ENCODE data around the gene TLK1. TPM values are rescaled to one million over a fixed set of nuclear protein-coding genes. Genes with fewer than 3 reads are reported as not detected.

Gene TLK1
- polyA plus RNA-seq, 1 donor from 2014 or later: 33.1 TPM

DNA sequence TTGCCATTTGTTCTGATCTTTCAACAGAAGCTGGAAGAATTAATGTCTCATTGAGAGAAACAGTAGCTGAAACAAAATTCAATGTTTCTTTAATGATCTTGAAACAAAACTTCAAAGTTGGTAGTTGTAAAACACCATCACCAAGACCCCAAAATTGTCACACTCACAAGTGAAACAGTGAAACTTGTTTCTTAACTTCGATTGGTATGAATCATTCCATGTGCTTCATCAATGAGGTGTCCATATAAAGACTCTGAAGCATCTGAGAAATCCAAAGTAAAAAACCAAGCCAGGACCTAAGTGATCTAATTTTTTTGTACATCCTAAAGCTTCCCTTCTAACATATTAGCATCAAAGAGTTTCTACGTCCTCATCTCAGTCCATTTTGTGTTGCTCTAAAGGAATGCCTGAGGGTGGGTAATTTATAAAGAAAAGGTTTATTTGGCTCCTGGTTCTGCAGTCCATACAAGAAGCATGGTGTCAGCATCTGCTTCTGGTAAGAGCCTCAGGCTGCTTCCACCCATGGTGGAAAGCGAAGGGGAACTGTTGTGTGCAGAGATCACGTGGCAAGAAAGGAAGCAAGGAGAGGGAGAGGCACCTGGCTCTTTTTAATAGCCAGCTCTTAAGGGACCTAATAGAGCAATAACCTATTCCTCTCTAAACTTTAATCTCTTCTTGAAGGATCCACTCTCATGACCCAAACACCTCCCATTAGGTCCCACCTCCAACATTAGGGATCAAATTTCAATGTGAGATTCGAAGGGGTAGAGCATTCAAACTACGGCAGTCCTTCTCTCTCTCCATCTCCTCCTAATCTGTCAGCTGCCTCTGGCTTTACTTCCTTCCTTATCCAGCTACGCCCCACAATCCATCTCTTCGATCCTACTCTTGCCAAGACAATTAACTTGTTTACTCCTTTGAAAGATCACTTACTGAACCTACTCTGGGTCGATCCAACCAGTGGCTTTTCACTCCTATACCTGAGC, 20.7 kb upstream of the TLK1 start:
- Histone ChIP-seq H4K20me1 (ENCODE audit: insufficient read depth) (no peaks in the 10 kb centered on the region), H3K9ac (ENCODE audit: low read length) (no peak overlapping the region), H3K9me2 (ENCODE audit: insufficient read depth, low read length) (no peaks in the 10 kb centered on the region), H3K79me2 (replicated peaks; ENCODE audit: insufficient read depth, low read length) (no peaks in the 10 kb centered on the region), H3K4me2 (ENCODE audit: low read length) (no peak overlapping the region), H2AFZ (ENCODE audit: low read depth, low read length) (no peak overlapping the region), H3K27me3 (ENCODE audit: insufficient read depth, low read depth, low read length) (no peaks in the 10 kb centered on the region), H3K36me3 (ENCODE audit: insufficient read depth, low read length) (no peaks in the 10 kb centered on the region), H3F3A (ENCODE audit: insufficient read depth, low read length, poor library complexity, severe bottlenecking) (no peaks in the 10 kb centered on the region), H3K27ac (ENCODE audit: low read length) (no peak overlapping the region), H3K4me3 (ENCODE audit: low read length) (no peak overlapping the region), H3K9me3 (ENCODE audit: low read length) (no peaks in the 10 kb centered on the region)
- TF ChIP-seq EZH2 (IDR thresholded peaks at IDR 0.05; ENCODE audit: borderline replicate concordance, insufficient read depth, low read length, poor library complexity, severe bottlenecking): no peak
- TF ChIP-seq POLR2AphosphoS5 (IDR thresholded peaks at IDR 0.05): no peak
- TF ChIP-seq EP300 (conservative IDR thresholded peaks at IDR 0.05; ENCODE audit: poor library complexity, severe bottlenecking): no peak

DNA sequence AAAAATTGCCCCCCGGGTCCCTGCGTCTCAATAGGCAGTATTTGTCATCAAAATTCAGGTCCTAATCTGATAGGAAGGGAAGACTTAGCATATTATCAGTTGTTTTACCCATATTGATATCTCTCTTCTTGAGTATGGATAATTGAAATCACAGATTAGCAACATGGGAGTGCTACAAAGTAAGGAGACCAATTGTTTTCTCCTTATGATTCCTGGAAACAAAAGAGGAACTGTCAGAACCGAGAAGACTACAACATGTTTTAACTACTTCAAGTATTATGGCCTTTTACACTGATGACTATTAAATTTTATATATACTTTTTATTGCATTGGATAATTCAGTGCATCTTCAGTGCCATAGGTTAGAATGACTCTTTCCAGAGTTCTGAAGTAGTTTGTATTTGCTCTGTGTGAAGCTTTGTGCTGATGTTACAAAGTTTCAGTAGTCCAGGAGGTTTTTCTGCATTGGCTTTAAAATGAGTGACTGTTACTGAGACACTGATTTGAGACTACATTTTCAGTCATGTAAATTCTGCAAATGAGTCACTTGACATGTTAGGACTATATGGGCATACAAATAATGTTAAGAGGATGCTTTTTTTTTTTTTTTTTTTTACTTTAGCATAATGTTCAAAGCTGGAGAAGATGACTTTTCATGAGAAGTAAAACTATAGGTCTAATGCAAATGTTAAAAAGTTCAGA, 19.7 kb upstream of the TLK1 start:
- Histone ChIP-seq H3F3A (ENCODE audit: insufficient read depth, low read length, poor library complexity, severe bottlenecking) (no peaks in the 10 kb centered on the region), H3K9me2 (ENCODE audit: insufficient read depth, low read length) (no peaks in the 10 kb centered on the region), H3K27ac (ENCODE audit: low read length) (no peak overlapping the region), H3K4me2 (ENCODE audit: low read length) (no peak overlapping the region), H4K20me1 (ENCODE audit: insufficient read depth) (no peaks in the 10 kb centered on the region), H3K9ac (ENCODE audit: low read length) (no peak overlapping the region), H3K4me3 (ENCODE audit: low read length) (no peak overlapping the region), H3K9me3 (ENCODE audit: low read length) (no peaks in the 10 kb centered on the region), H3K36me3 (ENCODE audit: insufficient read depth, low read length) (no peaks in the 10 kb centered on the region), H3K27me3 (ENCODE audit: insufficient read depth, low read depth, low read length) (no peaks in the 10 kb centered on the region), H2AFZ (ENCODE audit: low read depth, low read length) (no peak overlapping the region), H3K79me2 (replicated peaks; ENCODE audit: insufficient read depth, low read length) (no peaks in the 10 kb centered on the region)
- TF ChIP-seq EP300 (conservative IDR thresholded peaks at IDR 0.05; ENCODE audit: poor library complexity, severe bottlenecking) (no peak), POLR2AphosphoS5 (IDR thresholded peaks at IDR 0.05) (no peak), EZH2 (IDR thresholded peaks at IDR 0.05; ENCODE audit: borderline replicate concordance, insufficient read depth, low read length, poor library complexity, severe bottlenecking) (no peak), SMC3 (conservative IDR thresholded peaks at IDR 0.05; ENCODE audit: poor library complexity) (no peak), TAF1 (IDR thresholded peaks at IDR 0.05; ENCODE audit: low read depth) (no peak), RAD21 (conservative IDR thresholded peaks at IDR 0.05) (no peak), MXI1 (conservative IDR thresholded peaks at IDR 0.05; ENCODE audit: poor library complexity, severe bottlenecking) (no peak)
- TF ChIP-seq, protein P1, sequence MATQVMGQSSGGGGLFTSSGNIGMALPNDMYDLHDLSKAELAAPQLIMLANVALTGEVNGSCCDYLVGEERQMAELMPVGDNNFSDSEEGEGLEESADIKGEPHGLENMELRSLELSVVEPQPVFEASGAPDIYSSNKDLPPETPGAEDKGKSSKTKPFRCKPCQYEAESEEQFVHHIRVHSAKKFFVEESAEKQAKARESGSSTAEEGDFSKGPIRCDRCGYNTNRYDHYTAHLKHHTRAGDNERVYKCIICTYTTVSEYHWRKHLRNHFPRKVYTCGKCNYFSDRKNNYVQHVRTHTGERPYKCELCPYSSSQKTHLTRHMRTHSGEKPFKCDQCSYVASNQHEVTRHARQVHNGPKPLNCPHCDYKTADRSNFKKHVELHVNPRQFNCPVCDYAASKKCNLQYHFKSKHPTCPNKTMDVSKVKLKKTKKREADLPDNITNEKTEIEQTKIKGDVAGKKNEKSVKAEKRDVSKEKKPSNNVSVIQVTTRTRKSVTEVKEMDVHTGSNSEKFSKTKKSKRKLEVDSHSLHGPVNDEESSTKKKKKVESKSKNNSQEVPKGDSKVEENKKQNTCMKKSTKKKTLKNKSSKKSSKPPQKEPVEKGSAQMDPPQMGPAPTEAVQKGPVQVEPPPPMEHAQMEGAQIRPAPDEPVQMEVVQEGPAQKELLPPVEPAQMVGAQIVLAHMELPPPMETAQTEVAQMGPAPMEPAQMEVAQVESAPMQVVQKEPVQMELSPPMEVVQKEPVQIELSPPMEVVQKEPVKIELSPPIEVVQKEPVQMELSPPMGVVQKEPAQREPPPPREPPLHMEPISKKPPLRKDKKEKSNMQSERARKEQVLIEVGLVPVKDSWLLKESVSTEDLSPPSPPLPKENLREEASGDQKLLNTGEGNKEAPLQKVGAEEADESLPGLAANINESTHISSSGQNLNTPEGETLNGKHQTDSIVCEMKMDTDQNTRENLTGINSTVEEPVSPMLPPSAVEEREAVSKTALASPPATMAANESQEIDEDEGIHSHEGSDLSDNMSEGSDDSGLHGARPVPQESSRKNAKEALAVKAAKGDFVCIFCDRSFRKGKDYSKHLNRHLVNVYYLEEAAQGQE (IDR thresholded peaks at IDR 0.05; ENCODE audit: borderline replicate concordance): no peak
- TF ChIP-seq, protein P2, sequence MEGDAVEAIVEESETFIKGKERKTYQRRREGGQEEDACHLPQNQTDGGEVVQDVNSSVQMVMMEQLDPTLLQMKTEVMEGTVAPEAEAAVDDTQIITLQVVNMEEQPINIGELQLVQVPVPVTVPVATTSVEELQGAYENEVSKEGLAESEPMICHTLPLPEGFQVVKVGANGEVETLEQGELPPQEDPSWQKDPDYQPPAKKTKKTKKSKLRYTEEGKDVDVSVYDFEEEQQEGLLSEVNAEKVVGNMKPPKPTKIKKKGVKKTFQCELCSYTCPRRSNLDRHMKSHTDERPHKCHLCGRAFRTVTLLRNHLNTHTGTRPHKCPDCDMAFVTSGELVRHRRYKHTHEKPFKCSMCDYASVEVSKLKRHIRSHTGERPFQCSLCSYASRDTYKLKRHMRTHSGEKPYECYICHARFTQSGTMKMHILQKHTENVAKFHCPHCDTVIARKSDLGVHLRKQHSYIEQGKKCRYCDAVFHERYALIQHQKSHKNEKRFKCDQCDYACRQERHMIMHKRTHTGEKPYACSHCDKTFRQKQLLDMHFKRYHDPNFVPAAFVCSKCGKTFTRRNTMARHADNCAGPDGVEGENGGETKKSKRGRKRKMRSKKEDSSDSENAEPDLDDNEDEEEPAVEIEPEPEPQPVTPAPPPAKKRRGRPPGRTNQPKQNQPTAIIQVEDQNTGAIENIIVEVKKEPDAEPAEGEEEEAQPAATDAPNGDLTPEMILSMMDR (IDR thresholded peaks at IDR 0.05; ENCODE audit: poor library complexity, severe bottlenecking): no peak

Data from neural cell (in vitro differentiated cells).